ENCODE data around the gene AQP9.

The AQP9 gene

GRCh38 chr15:58117619-58118018 lies 20.6 kb upstream of the AQP9 start:
- H3K27ac ChIP-seq (ENCODE audit: low read depth, low read length): no peak overlapping the region
- no peaks in the 10 kb centered on the region for H3K4me1 ChIP-seq (ENCODE audit: insufficient read depth, low read length)
- no peak overlapping the region for H3K9ac ChIP-seq (ENCODE audit: low read length)
- H3K36me3 ChIP-seq (ENCODE audit: insufficient read depth, low read length): no peaks in the 10 kb centered on the region
- H3K9me3 ChIP-seq (ENCODE audit: low read length): no peaks in the 10 kb centered on the region
- no peak overlapping the region for H3K4me3 ChIP-seq (ENCODE audit: low read depth in 1 of 2, low read length in 2 of 2)
- no peaks in the 10 kb centered on the region for H3K27me3 ChIP-seq (ENCODE audit: control insufficient read depth in 1 of 2, insufficient read depth in 2 of 2, low read length in 2 of 2)

GRCh38 chr15:58118272-58118671 lies 19.9 kb upstream of the AQP9 start:
- Histone ChIP-seq H3K9me3 (ENCODE audit: low read length) (no peaks in the 10 kb centered on the region), H3K4me1 (ENCODE audit: insufficient read depth, low read length) (no peaks in the 10 kb centered on the region), H3K27me3 (ENCODE audit: control insufficient read depth in 1 of 2, insufficient read depth in 2 of 2, low read length in 2 of 2) (no peaks in the 10 kb centered on the region), H3K27ac (ENCODE audit: low read depth, low read length) (no peak overlapping the region), H3K36me3 (ENCODE audit: insufficient read depth, low read length) (no peaks in the 10 kb centered on the region), H3K9ac (ENCODE audit: low read length) (no peak overlapping the region), H3K4me3 (ENCODE audit: low read depth in 1 of 2, low read length in 2 of 2) (no peak overlapping the region)

DNA sequence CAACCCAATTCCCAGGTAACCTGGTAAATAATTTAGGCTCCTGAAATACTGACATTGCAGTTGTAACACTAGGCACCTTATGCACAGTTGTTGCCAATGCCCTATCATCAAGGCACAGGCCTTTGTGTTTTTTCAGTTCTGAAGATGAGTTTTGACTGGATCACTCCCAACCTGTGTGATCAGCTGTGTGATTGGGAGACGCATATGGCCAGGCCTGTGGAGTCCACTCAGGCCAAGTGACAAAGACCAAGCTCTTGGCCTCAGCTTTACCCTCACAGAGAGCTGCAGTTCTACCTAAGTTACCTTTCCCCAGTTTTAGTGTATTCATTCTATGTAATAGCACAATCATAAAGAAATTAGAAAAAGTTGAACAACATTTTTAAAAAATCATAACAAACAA lies 19.2 kb upstream of the AQP9 start:
- no peaks in the 10 kb centered on the region for H3K9me3 ChIP-seq (ENCODE audit: low read length)
- H3K9ac ChIP-seq (ENCODE audit: low read length): no peak overlapping the region
- H3K4me1 ChIP-seq (ENCODE audit: insufficient read depth, low read length): no peaks in the 10 kb centered on the region
- H3K4me3 ChIP-seq (ENCODE audit: low read depth in 1 of 2, low read length in 2 of 2): no peak overlapping the region
- H3K27ac ChIP-seq (ENCODE audit: low read depth, low read length): no peak overlapping the region
- no peaks in the 10 kb centered on the region for H3K36me3 ChIP-seq (ENCODE audit: insufficient read depth, low read length)
- no peaks in the 10 kb centered on the region for H3K27me3 ChIP-seq (ENCODE audit: control insufficient read depth in 1 of 2, insufficient read depth in 2 of 2, low read length in 2 of 2)

GRCh38 chr15:58124585-58124984 lies 13.6 kb upstream of the AQP9 start:
- Histone ChIP-seq H3K36me3 (ENCODE audit: insufficient read depth, low read length) (no peaks in the 10 kb centered on the region), H3K4me1 (ENCODE audit: insufficient read depth, low read length) (no peaks in the 10 kb centered on the region), H3K27me3 (ENCODE audit: control insufficient read depth in 1 of 2, insufficient read depth in 2 of 2, low read length in 2 of 2) (no peaks in the 10 kb centered on the region), H3K27ac (ENCODE audit: low read depth, low read length) (no peak overlapping the region), H3K9ac (ENCODE audit: low read length) (no peak overlapping the region), H3K4me3 (ENCODE audit: low read depth in 1 of 2, low read length in 2 of 2) (no peak overlapping the region), H3K9me3 (ENCODE audit: low read length) (peaks cover 4% of the 10 kb centered on the region)

- H3K9ac ChIP-seq (ENCODE audit: low read length): no peak overlapping the region
- no peaks in the 10 kb centered on the region for H3K4me1 ChIP-seq (ENCODE audit: insufficient read depth, low read length)
- H3K9me3 ChIP-seq (ENCODE audit: low read length): peaks cover 4% of the 10 kb centered on the region
- H3K27ac ChIP-seq (ENCODE audit: low read depth, low read length): no peak overlapping the region
- no peaks in the 10 kb centered on the region for H3K27me3 ChIP-seq (ENCODE audit: control insufficient read depth in 1 of 2, insufficient read depth in 2 of 2, low read length in 2 of 2)
- no peak overlapping the region for H3K4me3 ChIP-seq (ENCODE audit: low read depth in 1 of 2, low read length in 2 of 2)
- no peaks in the 10 kb centered on the region for H3K36me3 ChIP-seq (ENCODE audit: insufficient read depth, low read length)
Observed at GRCh38 chr15:58125333-58125732, 12.8 kb upstream of the AQP9 start.

GRCh38 chr15:58134886-58135285 lies 3.3 kb upstream of the AQP9 start:
- Histone ChIP-seq H3K27me3 (ENCODE audit: control insufficient read depth in 1 of 2, insufficient read depth in 2 of 2, low read length in 2 of 2) (no peaks in the 10 kb centered on the region), H3K9me3 (ENCODE audit: low read length) (no peaks in the 10 kb centered on the region), H3K9ac (ENCODE audit: low read length) (no peak overlapping the region), H3K4me3 (ENCODE audit: low read depth in 1 of 2, low read length in 2 of 2) (no peak overlapping the region), H3K4me1 (ENCODE audit: insufficient read depth, low read length) (no peaks in the 10 kb centered on the region), H3K27ac (ENCODE audit: low read depth, low read length) (no peak overlapping the region), H3K36me3 (ENCODE audit: insufficient read depth, low read length) (no peaks in the 10 kb centered on the region)

- H3K4me1 ChIP-seq (ENCODE audit: insufficient read depth, low read length): no peaks in the 10 kb centered on the region
- H3K4me3 ChIP-seq (ENCODE audit: low read depth in 1 of 2, low read length in 2 of 2): no peak overlapping the region
- H3K36me3 ChIP-seq (ENCODE audit: insufficient read depth, low read length): no peaks in the 10 kb centered on the region
- H3K27me3 ChIP-seq (ENCODE audit: control insufficient read depth in 1 of 2, insufficient read depth in 2 of 2, low read length in 2 of 2): no peaks in the 10 kb centered on the region
- no peak overlapping the region for H3K27ac ChIP-seq (ENCODE audit: low read depth, low read length)
- H3K9me3 ChIP-seq (ENCODE audit: low read length): no peaks in the 10 kb centered on the region
- H3K9ac ChIP-seq (ENCODE audit: low read length): no peak overlapping the region
Observed at GRCh38 chr15:58135511-58136174, 2.5 kb upstream of the AQP9 start.

- Histone ChIP-seq H3K4me3 (ENCODE audit: low read depth in 1 of 2, low read length in 2 of 2) (no peak overlapping the region), H3K9me3 (ENCODE audit: low read length) (no peaks in the 10 kb centered on the region), H3K9ac (ENCODE audit: low read length) (no peak overlapping the region)
Observed at GRCh38 chr15:58136731-58137130, 1.4 kb upstream of the AQP9 start.

GRCh38 chr15:58137686-58138085 lies 495 bp upstream of the AQP9 start:
- Histone ChIP-seq H3K27ac (ENCODE audit: low read depth, low read length) (no peak overlapping the region), H3K27me3 (ENCODE audit: control insufficient read depth in 1 of 2, insufficient read depth in 2 of 2, low read length in 2 of 2) (no peaks in the 10 kb centered on the region), H3K36me3 (ENCODE audit: insufficient read depth, low read length) (no peaks in the 10 kb centered on the region), H3K4me1 (ENCODE audit: insufficient read depth, low read length) (no peaks in the 10 kb centered on the region), H3K9me3 (ENCODE audit: low read length) (no peaks in the 10 kb centered on the region), H3K4me3 (ENCODE audit: low read depth in 1 of 2, low read length in 2 of 2) (no peak overlapping the region), H3K9ac (ENCODE audit: low read length) (no peak overlapping the region)

More at GRCh38 chr15:58136731-58137130, 1.4 kb upstream of the AQP9 start:
- Histone ChIP-seq H3K36me3 (ENCODE audit: insufficient read depth, low read length) (no peaks in the 10 kb centered on the region), H3K4me1 (ENCODE audit: insufficient read depth, low read length) (no peaks in the 10 kb centered on the region), H3K27ac (ENCODE audit: low read depth, low read length) (no peak overlapping the region), H3K27me3 (ENCODE audit: control insufficient read depth in 1 of 2, insufficient read depth in 2 of 2, low read length in 2 of 2) (no peaks in the 10 kb centered on the region)

- H3K4me3 ChIP-seq (ENCODE audit: low read depth in 1 of 2, low read length in 2 of 2): no peak overlapping the region
- H3K9me3 ChIP-seq (ENCODE audit: low read length): no peaks in the 10 kb centered on the region
- no peaks in the 10 kb centered on the region for H3K27me3 ChIP-seq (ENCODE audit: control insufficient read depth in 1 of 2, insufficient read depth in 2 of 2, low read length in 2 of 2)
- H3K9ac ChIP-seq (ENCODE audit: low read length): no peak overlapping the region
- no peaks in the 10 kb centered on the region for H3K36me3 ChIP-seq (ENCODE audit: insufficient read depth, low read length)
- no peak overlapping the region for H3K27ac ChIP-seq (ENCODE audit: low read depth, low read length)
- no peaks in the 10 kb centered on the region for H3K4me1 ChIP-seq (ENCODE audit: insufficient read depth, low read length)
Observed at GRCh38 chr15:58139276-58139988, 1.3 kb downstream of the AQP9 start.

DNA sequence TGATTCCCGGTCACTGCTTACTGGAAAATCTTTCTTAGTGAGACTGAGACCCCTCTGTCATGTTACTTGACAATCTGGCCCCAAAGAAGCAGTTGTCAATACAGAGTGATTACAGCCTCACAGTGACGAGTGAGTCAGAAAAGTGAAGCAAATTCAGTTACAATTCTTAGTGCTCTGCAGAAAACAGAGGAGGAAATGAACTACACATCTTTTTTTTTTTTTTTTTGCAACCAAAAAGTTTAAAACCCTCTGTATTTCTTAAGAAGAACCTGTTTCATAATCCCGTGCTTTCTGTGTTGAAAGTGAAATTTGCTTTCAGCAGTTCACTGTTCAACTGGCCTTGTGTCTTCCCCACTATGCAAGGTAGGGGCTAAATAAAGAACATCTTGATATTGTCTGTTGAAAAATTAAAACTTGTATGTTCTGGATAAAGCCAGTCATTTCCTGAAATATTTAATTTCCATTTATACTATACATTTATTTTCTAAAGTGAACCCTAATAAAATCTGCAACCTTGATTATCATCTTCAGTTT lies 1.9 kb downstream of the AQP9 start:
- H3K9ac ChIP-seq (ENCODE audit: low read length): no peak overlapping the region
- no peaks in the 10 kb centered on the region for H3K36me3 ChIP-seq (ENCODE audit: insufficient read depth, low read length)
- H3K4me1 ChIP-seq (ENCODE audit: insufficient read depth, low read length): no peaks in the 10 kb centered on the region
- H3K4me3 ChIP-seq (ENCODE audit: low read depth in 1 of 2, low read length in 2 of 2): no peak overlapping the region
- no peaks in the 10 kb centered on the region for H3K9me3 ChIP-seq (ENCODE audit: low read length)
- no peaks in the 10 kb centered on the region for H3K27me3 ChIP-seq (ENCODE audit: control insufficient read depth in 1 of 2, insufficient read depth in 2 of 2, low read length in 2 of 2)
- no peak overlapping the region for H3K27ac ChIP-seq (ENCODE audit: low read depth, low read length)

DNA sequence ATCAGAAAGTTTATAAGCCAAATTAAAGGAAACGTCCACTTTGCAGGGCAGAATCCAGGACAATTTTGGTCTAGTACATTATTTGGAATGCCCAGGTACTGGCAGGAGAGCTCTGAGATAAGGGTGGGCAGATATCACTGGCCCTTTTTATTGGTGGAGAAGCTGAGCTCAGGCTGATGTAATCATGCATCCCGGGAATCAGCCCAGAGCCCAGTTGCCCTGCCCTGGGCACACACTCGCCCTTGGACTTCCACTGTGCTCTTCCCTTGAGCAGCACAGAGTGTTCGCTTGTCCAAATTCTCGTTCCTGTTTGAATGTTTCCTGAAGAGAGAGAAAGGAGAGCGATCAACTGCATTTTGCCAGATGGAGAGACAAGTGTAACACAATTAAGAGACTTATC lies 3.7 kb downstream of the AQP9 start:
- H3K27me3 ChIP-seq (ENCODE audit: control insufficient read depth in 1 of 2, insufficient read depth in 2 of 2, low read length in 2 of 2): no peaks in the 10 kb centered on the region
- H3K9me3 ChIP-seq (ENCODE audit: low read length): no peaks in the 10 kb centered on the region
- no peak overlapping the region for H3K4me3 ChIP-seq (ENCODE audit: low read depth in 1 of 2, low read length in 2 of 2)
- H3K9ac ChIP-seq (ENCODE audit: low read length): no peak overlapping the region
- no peaks in the 10 kb centered on the region for H3K36me3 ChIP-seq (ENCODE audit: insufficient read depth, low read length)
- H3K4me1 ChIP-seq (ENCODE audit: insufficient read depth, low read length): no peaks in the 10 kb centered on the region
- no peak overlapping the region for H3K27ac ChIP-seq (ENCODE audit: low read depth, low read length)
